GM12874 (cell line): Measurements from ENCODE around the gene SSR2.
A peak's percentile ranks its signal among the peaks of the same experiment; 100 is the strongest.

Experiments
- TF ChIP-seq, protein P1 (sequence below): IDR thresholded peaks from 2 replicates; pipeline ENCODE4 v1.5.1; 2011; ENCODE audit warnings: low read depth, mild to moderate bottlenecking, control low read depth, low read length, moderate library complexity; ENCODE audit not compliant: insufficient read depth

SSR2 gene

DNA sequence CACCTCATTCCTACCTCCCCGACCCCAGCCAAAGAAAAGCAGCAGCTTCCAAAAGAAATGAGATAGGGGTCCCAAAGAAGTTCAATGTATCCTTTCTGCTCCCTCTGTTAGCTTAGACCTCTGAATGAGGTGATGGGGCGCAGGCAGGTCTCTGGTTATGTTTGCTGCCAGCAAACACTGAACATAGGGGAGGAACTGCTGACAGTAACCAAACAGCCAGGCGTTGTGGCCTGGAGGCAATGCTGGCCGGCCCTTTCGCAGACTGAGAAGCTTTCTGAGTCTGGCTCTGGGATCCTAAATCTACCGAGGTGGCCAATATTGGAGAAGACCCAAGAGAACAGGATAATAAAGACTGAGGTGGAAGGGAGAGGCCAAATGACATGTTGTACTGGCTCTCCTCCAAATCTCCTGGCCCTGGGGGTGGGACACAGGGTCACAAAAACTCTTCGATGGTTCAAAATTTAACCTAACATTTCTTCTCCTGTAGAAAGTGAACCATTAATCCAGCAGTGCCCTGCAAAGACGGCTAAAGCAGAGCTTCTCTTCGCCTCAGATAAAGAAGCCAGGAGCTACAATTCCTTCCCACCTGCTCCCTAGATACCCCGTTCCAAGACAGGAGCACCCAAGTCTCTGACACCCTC lies 19.6 kb downstream of the SSR2 start:
- TF ChIP-seq, protein P1, sequence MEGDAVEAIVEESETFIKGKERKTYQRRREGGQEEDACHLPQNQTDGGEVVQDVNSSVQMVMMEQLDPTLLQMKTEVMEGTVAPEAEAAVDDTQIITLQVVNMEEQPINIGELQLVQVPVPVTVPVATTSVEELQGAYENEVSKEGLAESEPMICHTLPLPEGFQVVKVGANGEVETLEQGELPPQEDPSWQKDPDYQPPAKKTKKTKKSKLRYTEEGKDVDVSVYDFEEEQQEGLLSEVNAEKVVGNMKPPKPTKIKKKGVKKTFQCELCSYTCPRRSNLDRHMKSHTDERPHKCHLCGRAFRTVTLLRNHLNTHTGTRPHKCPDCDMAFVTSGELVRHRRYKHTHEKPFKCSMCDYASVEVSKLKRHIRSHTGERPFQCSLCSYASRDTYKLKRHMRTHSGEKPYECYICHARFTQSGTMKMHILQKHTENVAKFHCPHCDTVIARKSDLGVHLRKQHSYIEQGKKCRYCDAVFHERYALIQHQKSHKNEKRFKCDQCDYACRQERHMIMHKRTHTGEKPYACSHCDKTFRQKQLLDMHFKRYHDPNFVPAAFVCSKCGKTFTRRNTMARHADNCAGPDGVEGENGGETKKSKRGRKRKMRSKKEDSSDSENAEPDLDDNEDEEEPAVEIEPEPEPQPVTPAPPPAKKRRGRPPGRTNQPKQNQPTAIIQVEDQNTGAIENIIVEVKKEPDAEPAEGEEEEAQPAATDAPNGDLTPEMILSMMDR = no peak

DNA sequence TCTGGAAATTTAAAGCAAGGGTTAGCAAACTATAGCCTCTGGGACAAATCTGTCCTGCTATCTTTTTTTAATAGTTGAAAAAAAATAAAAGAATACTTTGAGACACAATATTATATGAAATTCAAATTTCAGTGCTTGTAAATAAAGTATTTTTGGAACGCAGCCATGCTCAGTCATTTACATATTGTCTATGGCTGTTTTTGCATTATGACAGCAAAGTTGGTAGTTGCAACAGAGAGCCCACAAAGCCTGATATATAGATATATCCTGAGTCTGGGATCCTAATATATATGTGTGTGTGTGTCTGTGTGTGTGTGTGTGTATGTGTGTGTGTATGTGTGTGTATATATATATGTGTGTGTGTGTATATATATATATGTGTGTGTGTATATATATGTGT lies 20.8 kb downstream of the SSR2 start:
- TF ChIP-seq, protein P1 = no peak

DNA sequence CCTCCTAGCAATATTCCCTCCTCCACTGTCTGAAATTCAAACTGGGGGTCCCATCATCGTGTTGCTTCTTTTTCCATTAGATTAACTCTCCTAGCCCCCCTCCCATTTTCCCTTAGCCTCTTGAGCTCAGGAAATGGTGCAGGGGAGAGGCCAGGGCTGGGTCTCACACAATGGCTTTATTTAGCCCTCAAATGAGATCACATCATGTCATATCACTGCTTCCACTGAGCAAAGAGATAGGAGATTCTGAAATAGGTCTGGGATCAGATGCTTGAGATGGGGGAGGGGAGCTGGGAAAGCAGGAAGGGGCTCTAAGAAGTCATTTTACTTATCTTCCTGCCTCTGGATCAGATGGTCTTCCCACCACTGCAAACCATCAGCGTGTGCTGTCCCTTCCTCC lies 24.6 kb downstream of the SSR2 start:
- TF ChIP-seq, protein P1 = no peak

DNA sequence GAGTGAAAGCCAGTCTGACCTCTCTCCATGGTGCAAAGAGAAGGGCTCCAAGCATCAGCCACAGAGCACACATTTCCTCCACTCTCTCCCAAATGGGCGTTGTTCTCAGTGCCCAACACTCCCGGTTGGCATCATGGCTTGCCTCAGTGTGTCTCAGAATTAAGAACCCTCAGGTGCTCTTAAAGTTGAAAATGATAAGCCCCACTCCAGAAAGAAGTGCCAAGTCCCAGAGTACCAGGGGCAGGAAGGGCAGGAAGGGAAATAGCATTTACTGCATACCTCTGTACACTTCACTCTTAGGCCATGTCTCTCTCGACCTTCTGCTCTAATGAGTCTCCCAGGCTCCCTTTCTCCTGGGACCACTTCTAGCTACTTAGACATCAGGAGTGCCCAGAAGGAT lies 27.2 kb downstream of the SSR2 start:
- TF ChIP-seq, protein P1 = no peak

DNA sequence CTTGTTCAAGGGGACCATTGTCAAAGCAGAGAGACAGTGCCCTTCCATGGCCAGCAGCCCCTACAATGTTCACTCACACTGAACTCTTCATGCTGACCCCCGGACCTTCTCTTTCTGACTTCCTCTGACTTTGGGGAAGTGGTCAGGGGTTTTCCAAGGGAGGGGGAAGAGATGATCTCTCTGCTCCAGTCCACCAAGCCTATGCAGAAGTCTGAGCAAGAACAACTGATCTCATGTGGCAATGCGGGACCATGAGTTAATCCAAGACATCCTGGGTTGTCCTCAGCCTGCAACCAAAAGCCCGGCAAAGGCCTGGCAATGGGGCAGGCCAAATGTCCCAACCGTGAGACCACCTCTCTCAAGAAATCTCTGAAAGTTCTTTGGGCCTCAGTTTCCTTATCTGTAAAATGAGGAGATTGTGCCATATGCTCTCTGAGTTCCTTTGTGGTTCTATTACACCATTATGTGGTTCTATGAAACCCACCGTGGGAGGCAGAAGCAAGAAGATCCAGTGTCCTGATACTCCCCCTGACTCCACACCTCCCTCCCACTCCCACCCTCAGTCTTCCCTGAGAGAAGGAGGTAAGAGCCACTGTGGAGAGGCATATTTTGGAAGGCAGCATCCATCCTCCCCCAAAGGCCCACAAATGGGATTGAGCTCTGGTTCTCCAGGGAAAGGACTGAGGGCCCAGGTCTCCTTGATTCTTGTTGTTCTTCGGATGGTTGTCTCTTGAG lies 30.6 kb downstream of the SSR2 start:
- TF ChIP-seq, protein P1 = no peak

DNA sequence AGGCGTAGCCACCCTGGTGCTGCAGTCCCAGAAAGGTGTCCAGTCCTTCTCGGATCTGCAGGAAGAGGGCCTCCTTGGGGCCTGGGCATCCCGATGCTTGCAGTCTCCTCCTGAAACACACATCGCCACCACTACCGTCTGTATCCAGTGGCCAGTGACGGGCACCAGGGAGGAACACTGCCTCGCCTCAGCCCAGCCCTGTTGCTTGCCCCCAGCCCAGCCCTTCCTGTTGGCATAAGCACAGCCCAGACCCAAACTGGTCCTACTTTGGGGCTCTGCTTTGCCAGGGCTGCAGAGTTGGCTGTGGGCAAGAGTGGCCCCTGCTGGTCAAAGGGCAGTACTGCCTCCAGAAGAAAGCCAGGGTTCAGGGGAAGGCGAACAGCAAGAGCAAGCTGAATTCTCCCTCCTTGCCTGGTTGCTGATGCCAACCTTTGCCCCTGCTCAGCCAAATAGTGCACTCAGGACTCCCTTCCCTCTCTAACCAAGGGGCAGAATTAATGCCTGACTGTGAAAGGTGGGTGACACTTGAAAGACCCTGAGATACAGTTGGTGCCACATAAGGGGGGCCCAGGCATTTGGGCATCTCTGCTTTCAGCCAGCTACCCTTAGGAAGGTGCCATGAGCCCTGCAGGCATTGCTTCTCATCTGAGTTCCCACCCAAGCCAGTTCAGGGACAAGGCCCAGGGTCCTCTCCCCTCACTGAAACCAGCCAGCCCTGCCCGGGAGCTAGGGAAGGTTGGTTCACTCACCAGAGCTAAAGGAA lies 31.3 kb downstream of the SSR2 start:
- TF ChIP-seq, protein P1 = peak; percentile 99

DNA sequence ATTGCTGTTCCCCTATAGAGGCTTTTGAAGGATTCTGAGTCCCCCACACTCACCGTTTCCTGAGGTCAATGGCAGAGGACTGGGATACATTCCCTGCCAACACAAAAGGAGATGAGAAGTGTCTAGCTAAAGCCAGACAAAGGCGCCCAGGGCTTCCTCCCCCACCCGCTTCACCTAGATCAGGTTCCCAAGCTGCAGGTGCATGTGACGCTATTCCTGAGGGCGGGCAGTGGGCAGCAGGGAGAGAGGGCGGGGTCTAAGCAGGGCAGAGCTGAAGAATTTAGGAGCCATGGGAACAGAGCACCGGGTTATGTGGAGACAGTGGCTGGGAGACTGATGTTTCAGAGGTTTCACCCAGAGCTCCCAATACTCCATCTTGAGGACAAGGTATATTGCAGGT lies 36.4 kb downstream of the SSR2 start:
- TF ChIP-seq, protein P1 = no peak
